Upper lobe of left lung (tissue), 6 donors: ENCODE results near the gene IL33. TPM values are rescaled to one million over a fixed set of nuclear protein-coding genes. Genes with fewer than 3 reads are reported as not detected.

ENCODE experiments used
- ATAC-seq, 2 donors: fragments of 200-7000 bp; cut with Tn5 transposase; one replicate each; pipeline ENCODE4 v1.9.1; 2022; ENCODE audit warnings: mild to moderate bottlenecking in 2 of 2, moderate library complexity in 2 of 2; ENCODE audit not compliant: low FRiP score in 2 of 2
- DNase-seq, 2 donors: peaks; one replicate each; pipeline ENCODE4 v3.0.0-alpha.2; 2019 to 2020
- H3K27ac ChIP-seq, 4 donors: fragments of 200-600 bp; sonication (generic); one replicate each; pipeline ENCODE4 v1.5.1; 2016 to 2019
- H3K27me3 ChIP-seq, 4 donors: fragments of 200-600 bp; sonication (generic); one replicate each; pipeline ENCODE4 v1.5.1; 2017 to 2019
- H3K36me3 ChIP-seq, 4 donors: fragments of 200-600 bp; sonication (generic); one replicate each; pipeline ENCODE4 v1.5.1; 2016 to 2019
- H3K4me1 ChIP-seq, 4 donors: fragments of 200-600 bp; sonication (generic); one replicate each; pipeline ENCODE4 v1.5.1; 2018 to 2019
- H3K4me3 ChIP-seq, 4 donors: fragments of 200-600 bp; sonication (generic); one replicate each; pipeline ENCODE4 v1.5.1; 2017 to 2019; ENCODE audit warnings: mild to moderate bottlenecking in 2 of 4, moderate library complexity in 1 of 4
- H3K9me3 ChIP-seq, 4 donors: fragments of 200-600 bp; sonication (generic); one replicate each; pipeline ENCODE4 v1.5.1; 2018 to 2019
- CTCF ChIP-seq, 6 experiments: fragments of 450-650 bp in 4 of 6; fragments of 200-600 bp in 2 of 6; sonication (generic) in 2 of 6; IDR thresholded peaks; one replicate each; pipeline ENCODE4 v1.5.1; 2016 to 2019; ENCODE audit warnings: antibody characterized with exemption in 6 of 6
- EP300 ChIP-seq, 4 donors: sonication (generic); formaldehyde crosslinking; IDR thresholded peaks; one replicate each; pipeline ENCODE4 v1.5.1; 2017; ENCODE audit warnings: antibody characterized with exemption in 4 of 4, control low read depth in 2 of 4
- POLR2A ChIP-seq, 4 donors: fragments of 450-650 bp; IDR thresholded peaks; one replicate each; pipeline ENCODE4 v1.5.1; 2016 to 2017; ENCODE audit warnings: antibody characterized with exemption in 4 of 4, mild to moderate bottlenecking in 2 of 4
- POLR2AphosphoS5 ChIP-seq, 2 donors: sonication (generic); formaldehyde crosslinking; IDR thresholded peaks; one replicate each; pipeline ENCODE4 v1.5.1; 2017; ENCODE audit warnings: antibody characterized with exemption in 2 of 2
- WGBS, 2 donors: methylation state at CpG; one replicate each; pipeline ENCODE4 v1.1.5; 2017 to 2018; 5-methylcytosine and 5-hydroxymethylcytosine counted together
- total RNA-seq, 6 donors: library from RNA; depleted of rRNA in 4 of 6; stranded (reverse); fragments of >200 nt in 4 of 6; gene quantifications; one replicate each; pipeline versions ENCODE4 v1.1.0 to v1.2.1, GENCODE V29; 2016 to 2021
- donor health status: DM: no; HTN: no; CAD: no; lungs with moderate emphysema.
- donor health status: DM: no; HTN: yes; CAD: no; lungs with severe emphysema.

Gene IL33
- total RNA-seq, 6 donors from 2014 or later: 4.2 to 60.6 (median 19.3) TPM

- no peak overlapping the region for H3K4me3 ChIP-seq
- no peak for ATAC-seq
- TF ChIP-seq POLR2A (IDR thresholded peaks at IDR 0.05) (no peak), EP300 (IDR thresholded peaks at IDR 0.05) (no peak), POLR2AphosphoS5 (IDR thresholded peaks at IDR 0.05) (no peak), CTCF (IDR thresholded peaks at IDR 0.05) (no peak)
- H3K27ac ChIP-seq: no peak overlapping the region
- no peaks in the 10 kb centered on the region for H3K27me3 ChIP-seq
- WGBS, 2 donors: 46 to 89% methylated on average over 1 of the region's 1 CpG
- no peak for DNase-seq
- H3K36me3 ChIP-seq: no peaks in the 10 kb centered on the region
- H3K9me3 ChIP-seq: no peaks in the 10 kb centered on the region
- peaks cover 0 to 18% (median 5%) of the 10 kb centered on the region in 4 donors for H3K4me1 ChIP-seq
Observed at GRCh38 chr9:6270896-6271295, 55.3 kb downstream of the IL33 start.

GRCh38 chr9:6271508-6272228 lies 56.1 kb downstream of the IL33 start:
- no peaks in the 10 kb centered on the region for H3K36me3 ChIP-seq
- no peaks in the 10 kb centered on the region for H3K9me3 ChIP-seq
- H3K27ac ChIP-seq: peak overlapping the region in 2 of 4 donors; percentile 19 to 20
- H3K4me1 ChIP-seq: peaks cover 0 to 18% (median 5%) of the 10 kb centered on the region in 4 donors
- no peaks in the 10 kb centered on the region for H3K27me3 ChIP-seq
- no peak for TF ChIP-seq POLR2A (IDR thresholded peaks at IDR 0.05)
- TF ChIP-seq EP300 (IDR thresholded peaks at IDR 0.05): no peak
- no peak for TF ChIP-seq POLR2AphosphoS5 (IDR thresholded peaks at IDR 0.05)
- no peak for TF ChIP-seq CTCF (IDR thresholded peaks at IDR 0.05)
- no peak for DNase-seq
- WGBS, 2 donors: 60 to 65% methylated on average over 3 of the region's 3 CpGs
- ATAC-seq: no peak
- H3K4me3 ChIP-seq: no peak overlapping the region

GRCh38 chr9:6272229-6272598 lies 56.6 kb downstream of the IL33 start:
- ATAC-seq: peak; percentile 88 to 95
- Histone ChIP-seq H3K4me3 (no peak overlapping the region), H3K4me1 (peaks cover 0 to 18% (median 5%) of the 10 kb centered on the region in 4 donors), H3K27ac (peak overlapping the region in 3 of 4 donors; percentile 19 to 20 (median 19)), H3K9me3 (no peaks in the 10 kb centered on the region), H3K27me3 (no peaks in the 10 kb centered on the region), H3K36me3 (no peaks in the 10 kb centered on the region)
- TF ChIP-seq EP300 (IDR thresholded peaks at IDR 0.05) (peak in 1 of 4 donors; percentile 42), CTCF (IDR thresholded peaks at IDR 0.05) (no peak), POLR2A (IDR thresholded peaks at IDR 0.05) (no peak), POLR2AphosphoS5 (IDR thresholded peaks at IDR 0.05) (peak in 1 of 2 donors; percentile 36)
- peak in 1 of 2 donors; percentile 28 for DNase-seq

- H3K36me3 ChIP-seq: no peaks in the 10 kb centered on the region
- ATAC-seq: no peak
- H3K9me3 ChIP-seq: no peaks in the 10 kb centered on the region
- 60 to 71% methylated on average over 3 of the region's 3 CpGs for WGBS, 2 donors
- no peak for TF ChIP-seq POLR2A (IDR thresholded peaks at IDR 0.05)
- TF ChIP-seq EP300 (IDR thresholded peaks at IDR 0.05): no peak
- no peak for TF ChIP-seq POLR2AphosphoS5 (IDR thresholded peaks at IDR 0.05)
- TF ChIP-seq CTCF (IDR thresholded peaks at IDR 0.05): no peak
- H3K4me3 ChIP-seq: no peak overlapping the region
- H3K27me3 ChIP-seq: no peaks in the 10 kb centered on the region
- H3K4me1 ChIP-seq: peaks cover 0 to 5% (median 2%) of the 10 kb centered on the region in 4 donors
- DNase-seq: no peak
- no peak overlapping the region for H3K27ac ChIP-seq
Observed at GRCh38 chr9:6277417-6277816, 61.8 kb downstream of the IL33 start.

- DNase-seq (no peak), ATAC-seq (no peak)
- H3K9me3 ChIP-seq: no peaks in the 10 kb centered on the region
- no peaks in the 10 kb centered on the region for H3K36me3 ChIP-seq
- TF ChIP-seq CTCF (IDR thresholded peaks at IDR 0.05): no peak
- WGBS, 2 donors: 31 to 63% methylated on average over 2 of the region's 2 CpGs
- H3K27ac ChIP-seq: no peak overlapping the region
- no peaks in the 10 kb centered on the region for H3K27me3 ChIP-seq
- H3K4me3 ChIP-seq: no peak overlapping the region
- H3K4me1 ChIP-seq: no peaks in the 10 kb centered on the region
Observed at GRCh38 chr9:6301858-6302257, 86.3 kb downstream of the IL33 start.
